Testis (tissue), 2 donors: Measurements from ENCODE around the gene COL26A1.

Source experiments
- POLR2A ChIP-seq: fragments of 450-650 bp; IDR thresholded peaks from one replicate; pipeline ENCODE4 v1.6.1; 2017; ENCODE audit warnings: antibody characterized with exemption, mild to moderate bottlenecking, moderate library complexity
- TF ChIP-seq, protein P1 (sequence below), 3 experiments: fragments of 450-650 bp in 2 of 3; fragments of 200-600 bp in 1 of 3; sonication (generic) in 1 of 3; IDR thresholded peaks; one replicate each; pipeline ENCODE4 v1.5.1; 2016 to 2019; ENCODE audit warnings: antibody characterized with exemption in 3 of 3, mild to moderate bottlenecking in 2 of 3, moderate library complexity in 1 of 3

DNA sequence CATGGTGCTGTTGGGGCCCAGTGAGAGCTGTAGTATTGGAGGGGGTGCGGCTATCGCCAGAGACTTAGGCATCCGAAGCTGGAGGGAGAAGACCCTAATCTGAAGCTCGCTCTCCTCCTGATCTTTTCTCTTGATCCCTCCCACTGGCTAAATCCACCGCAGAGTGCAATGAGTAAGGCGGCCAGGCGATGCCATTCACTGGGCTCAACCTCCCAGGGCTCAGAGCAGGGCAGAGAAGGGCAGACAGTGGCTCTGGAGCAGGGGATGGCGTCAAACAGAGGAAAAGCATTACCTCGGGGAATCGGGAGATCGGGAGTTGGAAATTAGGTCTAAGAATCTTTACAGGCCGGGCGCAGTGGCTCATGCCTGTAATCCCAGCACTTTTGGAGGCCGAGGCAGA is 22.3 kb upstream of the COL26A1 start:
- TF ChIP-seq, protein P1, sequence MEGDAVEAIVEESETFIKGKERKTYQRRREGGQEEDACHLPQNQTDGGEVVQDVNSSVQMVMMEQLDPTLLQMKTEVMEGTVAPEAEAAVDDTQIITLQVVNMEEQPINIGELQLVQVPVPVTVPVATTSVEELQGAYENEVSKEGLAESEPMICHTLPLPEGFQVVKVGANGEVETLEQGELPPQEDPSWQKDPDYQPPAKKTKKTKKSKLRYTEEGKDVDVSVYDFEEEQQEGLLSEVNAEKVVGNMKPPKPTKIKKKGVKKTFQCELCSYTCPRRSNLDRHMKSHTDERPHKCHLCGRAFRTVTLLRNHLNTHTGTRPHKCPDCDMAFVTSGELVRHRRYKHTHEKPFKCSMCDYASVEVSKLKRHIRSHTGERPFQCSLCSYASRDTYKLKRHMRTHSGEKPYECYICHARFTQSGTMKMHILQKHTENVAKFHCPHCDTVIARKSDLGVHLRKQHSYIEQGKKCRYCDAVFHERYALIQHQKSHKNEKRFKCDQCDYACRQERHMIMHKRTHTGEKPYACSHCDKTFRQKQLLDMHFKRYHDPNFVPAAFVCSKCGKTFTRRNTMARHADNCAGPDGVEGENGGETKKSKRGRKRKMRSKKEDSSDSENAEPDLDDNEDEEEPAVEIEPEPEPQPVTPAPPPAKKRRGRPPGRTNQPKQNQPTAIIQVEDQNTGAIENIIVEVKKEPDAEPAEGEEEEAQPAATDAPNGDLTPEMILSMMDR (IDR thresholded peaks at IDR 0.05), result no peak
- TF ChIP-seq POLR2A, result no peak
